H54 (cell line): ENCODE data around the gene OR8B12.
"Not testable (repeated sequence)": the region's sequence is repeated elsewhere in the genome, so short reads cannot be mapped to it uniquely, and the experiment has no call there.

Experiments used
- DNase-seq: peaks from one replicate; pipeline ENCODE4 v3.0.0; 2011; ENCODE audit warnings: low spot score, mixed read lengths; ENCODE audit not compliant: insufficient read length
- FAIRE-seq: peaks from 3 replicates; lab custom pipeline; 2011; peaks lifted over from hg19 to GRCh38; lab: Jason Lieb, UNC
- POLR2A ChIP-seq: IDR thresholded peaks from 2 replicates; pipeline ENCODE4 v1.6.1; 2011; ENCODE audit warnings: low read depth, mild to moderate bottlenecking, low read length

The OR8B12 gene

DNA sequence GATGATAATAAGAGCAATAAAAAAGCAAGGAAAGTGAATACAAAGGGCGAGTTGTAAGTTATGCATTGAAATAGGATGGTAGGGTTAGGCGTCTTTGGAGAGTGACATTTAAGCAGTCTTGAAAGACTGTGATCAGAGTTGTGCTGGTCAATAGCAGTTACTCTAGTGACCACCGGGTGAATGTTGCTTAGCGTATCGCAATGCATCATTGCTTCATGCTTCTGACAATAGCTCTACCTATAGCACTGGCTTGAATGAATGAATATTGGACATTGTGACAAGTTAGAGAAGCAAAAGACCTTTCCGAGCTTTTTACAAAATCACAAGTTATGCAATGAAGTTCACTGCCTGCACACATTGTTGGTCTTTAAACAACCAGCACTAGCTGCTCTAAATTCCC, 7.7 kb upstream of the OR8B12 start:
- DNase-seq (no peak), FAIRE-seq (no peak)
- TF ChIP-seq POLR2A: no peak

DNA sequence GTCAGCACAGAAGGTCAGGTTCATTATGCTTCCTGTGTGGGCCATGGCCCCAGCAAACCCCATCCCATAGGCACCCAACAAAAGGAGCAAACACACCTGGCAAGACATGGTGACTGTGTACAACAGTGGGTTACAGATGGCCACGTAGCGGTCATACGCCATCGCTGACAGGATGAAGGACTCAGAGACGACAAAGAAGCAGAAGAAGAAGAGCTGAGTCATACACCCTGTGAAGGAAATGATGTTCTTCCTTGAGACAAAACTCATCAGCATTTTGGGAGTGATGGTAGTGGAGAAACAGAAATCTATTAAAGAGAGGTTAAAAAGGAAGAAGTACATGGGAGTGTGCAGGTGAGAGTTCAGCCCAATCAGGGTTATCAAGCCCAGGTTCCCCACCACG, 309 bp downstream of the OR8B12 start:
- DNase-seq (no peak), FAIRE-seq (no peak)
- TF ChIP-seq POLR2A: no peak

DNA sequence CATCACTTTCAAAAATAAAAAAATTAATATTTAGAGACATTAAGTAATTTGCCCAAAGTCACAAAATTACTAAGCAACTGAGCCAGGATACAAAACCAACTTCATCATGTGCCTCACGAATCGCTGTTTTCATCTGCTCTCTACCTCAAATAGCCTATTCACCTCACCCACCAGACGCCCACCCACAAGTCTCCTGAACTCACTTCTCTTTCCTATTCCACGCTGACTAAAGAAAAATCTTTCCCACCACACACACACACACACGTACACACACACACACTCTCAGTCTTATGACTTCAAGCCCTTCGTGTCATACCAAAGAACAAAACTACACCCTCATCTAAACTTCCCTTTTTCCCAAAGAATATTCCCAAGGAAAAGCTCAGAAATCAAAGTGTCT, 2.2 kb downstream of the OR8B12 start:
- DNase-seq (no peak), FAIRE-seq (no peak)

DNA sequence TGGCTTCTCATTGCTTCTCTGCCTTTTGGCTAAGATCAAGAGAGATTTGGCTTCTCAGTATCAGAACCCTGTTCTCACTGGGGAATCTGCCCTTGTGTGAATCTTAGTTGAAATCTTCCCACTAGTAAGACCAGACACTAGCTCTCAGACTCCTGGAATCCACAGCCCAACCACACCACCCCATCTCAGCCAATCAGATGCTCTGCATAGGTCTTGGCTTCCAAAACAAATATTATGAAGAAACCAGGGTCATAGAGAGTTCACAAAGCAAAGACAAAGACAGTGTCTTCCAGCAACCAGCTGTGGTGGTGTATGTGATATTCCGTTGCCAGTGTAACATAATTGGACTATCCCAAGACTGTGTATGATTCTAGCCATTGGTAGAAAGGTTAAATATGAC, 5.4 kb downstream of the OR8B12 start:
- no peak for FAIRE-seq
- no peak for DNase-seq
- TF ChIP-seq POLR2A: no peak

More for the DNA sequence above, 2.2 kb downstream of the OR8B12 start:
- TF ChIP-seq POLR2A: no peak

DNA sequence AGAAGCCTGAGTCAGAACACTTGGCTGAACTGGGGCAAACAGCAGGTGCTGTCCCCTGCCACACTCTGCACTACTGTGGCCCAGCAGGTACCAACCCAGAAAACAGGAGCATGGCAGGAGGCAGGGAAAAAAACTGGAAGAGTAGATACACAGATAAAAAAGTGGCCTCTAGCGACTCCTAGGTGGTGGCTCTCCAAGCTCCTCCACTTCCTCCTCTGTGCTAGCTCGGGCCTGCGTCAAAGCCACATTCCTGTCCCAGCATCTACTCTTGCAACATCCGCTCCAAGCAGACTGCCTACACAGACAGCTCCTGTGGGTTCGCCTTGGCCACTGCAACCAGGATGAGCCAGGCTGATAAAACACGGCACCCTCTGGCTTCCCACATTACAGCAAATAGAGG, 6.9 kb downstream of the OR8B12 start:
- no peak for DNase-seq
- no peak for TF ChIP-seq POLR2A
- FAIRE-seq: no peak

DNA sequence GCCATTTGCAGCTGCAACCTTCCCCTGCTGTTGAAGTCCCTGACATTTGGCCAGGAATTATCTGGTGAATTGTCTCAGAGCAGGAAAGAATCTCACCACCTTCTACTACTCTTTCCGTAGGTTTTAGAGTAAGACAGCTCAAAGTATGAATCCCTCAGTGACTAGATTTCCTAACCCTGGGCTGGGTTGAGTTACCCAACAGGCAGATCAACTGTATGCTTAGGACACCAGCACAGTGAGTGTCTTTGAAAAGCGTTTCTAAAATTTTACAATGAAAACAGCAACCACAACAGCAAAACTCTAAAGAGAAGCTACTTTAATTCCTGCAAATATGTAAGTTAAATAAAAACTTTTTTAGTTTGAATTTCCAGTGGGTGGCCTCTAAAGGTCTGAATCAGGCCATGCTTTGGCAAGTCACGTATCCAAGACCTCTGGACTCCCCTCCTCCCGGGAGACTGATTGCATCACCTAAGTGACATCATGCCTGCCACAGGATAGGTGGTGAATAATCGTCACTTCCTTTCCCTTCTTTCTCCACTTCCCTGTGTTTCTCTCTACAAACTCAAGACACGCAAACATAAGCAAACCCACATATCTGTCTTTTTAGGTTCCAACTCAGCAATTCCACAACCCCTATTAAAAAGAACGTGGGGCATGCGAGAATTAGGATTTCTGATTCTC, 7.8 kb downstream of the OR8B12 start:
- DNase-seq (no peak), FAIRE-seq (no peak)
- no peak for TF ChIP-seq POLR2A

DNA sequence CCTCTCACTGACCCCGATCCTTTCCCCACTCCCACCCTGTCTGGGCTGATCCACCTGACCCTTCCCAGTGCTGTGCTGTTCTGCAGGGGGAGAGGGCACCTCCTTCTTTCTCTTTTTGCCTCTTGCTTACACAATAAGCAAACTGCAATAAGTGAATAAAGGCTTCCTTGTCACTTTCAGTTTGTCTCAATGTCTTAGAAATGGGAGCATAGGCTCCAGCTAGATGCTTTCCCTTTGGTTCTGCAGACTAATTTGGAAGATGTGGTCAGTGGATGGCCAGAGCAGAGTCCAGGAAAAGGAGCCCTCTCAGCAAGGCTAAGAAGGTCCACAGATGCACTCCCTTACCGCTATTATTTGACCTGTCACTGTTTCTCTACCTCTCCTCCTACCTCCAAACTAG, 9.4 kb downstream of the OR8B12 start:
- FAIRE-seq: no peak
- TF ChIP-seq POLR2A: no peak
- no peak for DNase-seq

DNA sequence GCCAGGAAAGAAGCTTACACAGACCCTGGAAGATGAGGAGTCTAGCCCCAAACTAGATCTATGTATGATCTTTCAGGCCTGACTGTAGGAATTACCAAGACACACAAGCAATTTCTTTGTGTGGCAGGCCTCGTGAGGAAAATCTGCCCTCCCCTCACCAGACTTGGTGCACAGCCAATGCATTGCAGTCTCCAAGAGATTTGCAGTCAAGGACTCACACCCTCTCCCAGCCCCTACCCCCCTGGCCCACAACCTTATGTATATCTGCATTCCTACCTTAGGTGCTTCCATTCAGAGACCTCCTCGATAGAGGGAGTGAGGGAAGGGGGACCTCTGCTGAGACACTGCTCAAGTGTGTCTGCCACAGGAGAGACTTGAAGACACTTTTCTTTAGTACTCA, 9.8 kb downstream of the OR8B12 start:
- FAIRE-seq (no peak), DNase-seq (no peak)
- no peak for TF ChIP-seq POLR2A

DNA sequence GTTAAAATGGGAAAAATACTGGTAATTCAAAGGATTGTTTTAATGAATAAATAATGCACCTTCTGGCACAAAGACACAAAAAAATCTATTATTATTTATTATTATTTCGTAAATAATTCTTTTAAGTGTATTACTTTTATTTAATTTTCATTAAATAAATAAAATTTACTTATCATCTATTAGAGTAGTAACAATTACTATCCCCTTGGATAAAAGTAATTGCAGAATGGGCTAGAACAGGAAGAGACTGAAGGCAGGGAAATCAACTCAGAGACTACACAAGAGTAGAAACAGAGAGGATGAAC, 23.0 kb downstream of the OR8B12 start:
- TF ChIP-seq POLR2A: no peak
- FAIRE-seq (no peak), DNase-seq (no peak)

DNA sequence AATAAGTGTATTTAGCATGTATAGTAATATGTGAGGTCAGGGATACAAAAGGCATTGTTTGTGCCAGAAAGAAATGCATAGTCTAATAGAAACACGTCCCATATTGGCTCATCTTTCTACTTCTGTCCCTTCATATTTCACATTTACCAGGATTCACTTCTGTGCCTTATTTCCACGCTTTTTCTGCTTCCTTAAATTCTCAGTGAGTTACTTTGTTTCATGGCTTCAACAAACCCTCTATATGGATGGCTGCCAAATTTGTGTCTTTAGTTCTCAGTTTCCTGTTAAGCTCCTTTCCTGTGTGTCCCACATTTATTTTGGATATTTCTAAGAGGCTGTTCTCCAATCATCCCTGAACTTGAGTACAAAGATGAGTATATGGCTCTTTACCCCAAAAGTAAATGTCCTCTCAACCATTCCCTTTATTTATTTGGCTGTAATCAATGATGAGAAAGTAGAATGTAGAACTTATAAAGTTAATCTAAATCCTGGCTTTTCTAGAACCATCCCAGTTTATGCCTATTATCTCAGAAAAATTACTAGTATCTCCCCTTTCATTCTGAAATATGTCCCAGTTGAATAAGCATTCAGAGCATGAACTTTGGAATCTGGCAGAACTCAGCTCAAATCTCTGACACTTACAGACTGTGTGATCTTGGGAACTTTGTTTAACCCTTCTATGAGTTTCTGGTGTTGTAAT, 23.5 kb downstream of the OR8B12 start:
- FAIRE-seq: no peak
- DNase-seq: no peak
- no peak for TF ChIP-seq POLR2A

DNA sequence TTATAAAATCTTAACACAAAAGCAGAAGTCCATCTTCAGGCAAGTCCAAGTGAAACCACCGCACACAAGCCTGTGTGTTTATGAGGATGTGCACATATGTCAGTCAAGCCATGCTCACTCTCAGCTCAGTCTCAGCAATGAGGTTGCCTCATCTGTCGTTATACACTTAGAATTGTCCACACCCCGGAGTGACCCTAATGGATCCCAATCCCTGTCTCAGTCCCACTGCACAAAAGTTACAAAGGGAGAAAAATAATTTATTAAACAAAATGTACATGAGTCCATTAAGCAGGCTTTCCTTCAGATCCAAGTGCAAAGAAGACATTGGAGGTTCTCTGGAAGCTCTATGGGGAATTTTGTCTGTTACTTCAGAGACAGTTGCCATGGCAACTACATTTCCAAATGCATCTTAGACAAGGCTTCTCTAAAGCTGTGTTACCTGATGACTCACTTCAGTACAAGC, 24.4 kb downstream of the OR8B12 start:
- FAIRE-seq (no peak), DNase-seq (no peak)
- TF ChIP-seq POLR2A: no peak

DNA sequence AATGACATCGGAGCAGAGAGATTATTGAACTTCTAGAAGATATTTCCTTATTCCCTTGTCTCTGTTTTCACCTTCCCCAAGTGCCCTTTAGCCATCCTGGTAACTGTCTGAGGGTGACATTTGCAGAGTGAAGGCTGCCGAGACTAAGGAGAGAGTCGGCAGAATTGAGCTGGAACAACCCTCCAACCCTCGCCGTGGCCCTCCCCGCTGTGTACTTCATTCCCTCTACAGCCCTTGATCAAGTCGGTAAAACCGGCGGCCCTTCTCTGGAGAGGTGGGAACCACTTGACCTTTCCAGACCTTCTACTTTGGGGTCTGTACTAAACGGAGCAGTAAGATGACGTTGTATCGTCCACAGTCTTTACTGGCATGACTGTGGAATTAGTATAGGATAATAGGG, 26.1 kb downstream of the OR8B12 start:
- FAIRE-seq: no peak
- no peak for TF ChIP-seq POLR2A
- no peak for DNase-seq

DNA sequence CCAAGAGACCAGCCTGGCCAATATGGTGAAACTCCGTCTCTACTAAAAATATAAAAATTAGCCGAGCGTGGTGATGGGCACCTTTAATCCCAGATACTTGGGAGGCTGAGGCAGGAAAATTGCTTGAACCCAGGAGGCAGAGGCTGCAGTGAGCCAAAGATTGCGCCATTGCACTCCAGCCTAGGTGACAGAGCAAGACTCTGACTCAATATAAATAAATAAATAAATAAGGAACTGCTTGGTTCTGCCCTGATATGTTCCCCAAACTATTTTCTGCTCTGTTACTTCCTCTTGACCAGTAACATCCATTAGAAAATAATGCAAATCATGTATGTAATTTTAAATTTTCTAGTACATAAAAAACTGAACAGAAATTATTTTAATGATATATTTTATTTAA, 28.8 kb downstream of the OR8B12 start:
- DNase-seq, FAIRE-seq: not testable (repeated sequence)

DNA sequence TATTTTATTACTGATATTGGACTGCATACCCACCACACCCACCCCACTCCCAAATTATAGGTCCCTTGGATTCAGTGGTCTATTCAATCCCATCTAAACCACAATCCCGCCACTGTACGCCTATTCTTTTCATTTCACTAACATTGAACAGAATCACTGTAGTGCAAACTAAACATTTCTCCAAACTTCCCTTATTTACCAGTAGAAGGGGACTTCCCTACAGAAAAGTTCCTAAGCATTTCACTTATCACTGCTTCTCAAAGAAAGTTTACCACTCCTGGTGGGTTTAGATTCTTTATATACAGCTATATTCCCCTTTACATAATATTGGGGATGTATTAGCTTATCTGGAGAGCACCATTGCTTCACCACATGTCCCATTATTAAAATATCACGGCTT, 29.3 kb downstream of the OR8B12 start:
- DNase-seq: no peak
- TF ChIP-seq POLR2A: no peak
- no peak for FAIRE-seq

DNA sequence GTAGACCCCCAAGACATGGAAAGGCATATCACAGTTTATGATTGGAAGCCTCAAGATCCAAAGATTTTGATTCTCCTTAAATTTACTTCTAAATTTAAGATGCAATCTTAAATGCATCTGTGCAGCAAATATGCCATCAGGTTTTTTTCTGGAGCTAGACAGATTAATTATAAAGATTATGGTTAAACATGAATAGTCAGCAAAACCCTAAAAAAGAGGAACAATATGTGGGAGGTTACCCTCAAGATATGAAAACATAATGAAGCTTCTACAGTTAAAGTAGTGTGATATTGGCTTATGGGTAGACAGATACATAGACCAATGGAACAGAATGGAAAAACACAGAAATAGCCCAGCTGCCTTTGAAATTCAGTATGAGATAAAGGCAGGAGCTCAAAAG, 31.7 kb downstream of the OR8B12 start:
- TF ChIP-seq POLR2A: no peak
- FAIRE-seq (no peak), DNase-seq (no peak)
